SK-N-SH (cell line): ENCODE results near the gene ACTR1A.
A peak's percentile ranks its signal among the peaks of the same experiment; 100 is the strongest.

ENCODE experiments used
- ELF1 ChIP-seq: IDR thresholded peaks from 2 replicates; pipeline ENCODE4 v1.4.0; 2012
- JUND ChIP-seq: IDR thresholded peaks from 2 replicates; pipeline ENCODE4 v1.4.0; 2012
- MEF2A ChIP-seq: IDR thresholded peaks from 2 replicates; pipeline ENCODE4 v1.4.0; 2012; ENCODE audit warnings: low read depth, borderline replicate concordance
- TAF1 ChIP-seq: IDR thresholded peaks from 2 replicates; pipeline ENCODE4 v1.6.1; 2012; ENCODE audit warnings: low read depth, mild to moderate bottlenecking, low read length, moderate library complexity, borderline replicate concordance
- TCF12 ChIP-seq: IDR thresholded peaks from 2 replicates; pipeline ENCODE4 v1.4.0; 2012
- TF ChIP-seq, protein P1 (sequence below): fragments of 200-600 bp; sonication (generic); IDR thresholded peaks from 2 replicates; pipeline ENCODE4 v1.6.1; 2017; ENCODE audit warnings: antibody characterized with exemption, mild to moderate bottlenecking, moderate library complexity
- TF ChIP-seq, protein P2 (sequence below): IDR thresholded peaks from 2 replicates; pipeline ENCODE4 v1.4.0; 2012; ENCODE audit warnings: low read depth

DNA sequence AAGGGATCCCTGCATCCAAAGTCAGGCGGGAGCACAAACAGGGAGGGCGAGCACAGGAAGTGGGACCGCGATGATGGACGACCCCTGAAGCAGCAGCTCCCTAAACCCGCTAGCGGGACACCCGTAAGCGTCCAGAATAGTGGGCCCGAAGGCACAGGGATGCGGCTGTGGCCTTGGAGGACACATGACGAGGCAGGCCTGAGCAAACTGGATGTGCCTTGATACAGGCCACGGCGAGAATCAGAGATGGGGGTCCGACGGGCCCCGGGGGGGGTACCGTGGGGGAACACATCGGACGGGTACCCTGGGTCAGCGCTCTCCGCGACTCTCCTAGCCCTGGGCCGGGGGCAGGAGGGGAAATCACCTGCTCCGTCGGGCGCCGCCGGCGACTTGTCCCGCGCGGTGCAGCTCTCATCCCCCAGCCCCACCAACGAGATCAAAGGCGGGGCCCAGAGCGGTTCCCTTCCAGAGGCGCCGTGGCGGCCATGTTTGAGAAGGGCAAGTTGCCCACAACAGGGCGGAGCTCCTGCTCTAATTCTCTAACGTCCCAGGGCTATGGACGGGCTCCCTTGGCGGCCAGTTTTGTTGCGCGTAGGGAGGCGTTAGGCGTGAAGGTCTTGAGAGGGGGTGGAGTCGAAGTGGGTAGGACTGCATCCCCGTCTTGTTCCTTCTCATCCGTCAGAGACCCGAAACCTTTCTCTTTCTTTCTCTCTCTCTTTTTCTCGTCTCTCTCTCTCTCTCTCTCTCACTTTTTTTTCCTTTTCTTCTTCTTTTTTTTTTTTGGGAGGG is 70.2 kb downstream of the ACTR1A start, which contains the start of gene CUEDC2:
- TF ChIP-seq, protein P1, sequence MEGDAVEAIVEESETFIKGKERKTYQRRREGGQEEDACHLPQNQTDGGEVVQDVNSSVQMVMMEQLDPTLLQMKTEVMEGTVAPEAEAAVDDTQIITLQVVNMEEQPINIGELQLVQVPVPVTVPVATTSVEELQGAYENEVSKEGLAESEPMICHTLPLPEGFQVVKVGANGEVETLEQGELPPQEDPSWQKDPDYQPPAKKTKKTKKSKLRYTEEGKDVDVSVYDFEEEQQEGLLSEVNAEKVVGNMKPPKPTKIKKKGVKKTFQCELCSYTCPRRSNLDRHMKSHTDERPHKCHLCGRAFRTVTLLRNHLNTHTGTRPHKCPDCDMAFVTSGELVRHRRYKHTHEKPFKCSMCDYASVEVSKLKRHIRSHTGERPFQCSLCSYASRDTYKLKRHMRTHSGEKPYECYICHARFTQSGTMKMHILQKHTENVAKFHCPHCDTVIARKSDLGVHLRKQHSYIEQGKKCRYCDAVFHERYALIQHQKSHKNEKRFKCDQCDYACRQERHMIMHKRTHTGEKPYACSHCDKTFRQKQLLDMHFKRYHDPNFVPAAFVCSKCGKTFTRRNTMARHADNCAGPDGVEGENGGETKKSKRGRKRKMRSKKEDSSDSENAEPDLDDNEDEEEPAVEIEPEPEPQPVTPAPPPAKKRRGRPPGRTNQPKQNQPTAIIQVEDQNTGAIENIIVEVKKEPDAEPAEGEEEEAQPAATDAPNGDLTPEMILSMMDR = no peak
- TF ChIP-seq MEF2A (no peak), JUND (no peak), TAF1 (peak; percentile 81), TCF12 (0 out of 2 replicates have a peak, but pooled peaks have one; percentile 7), ELF1 (peak; percentile 73; the same call in 1 of the 2 replicates)
- TF ChIP-seq, protein P2, sequence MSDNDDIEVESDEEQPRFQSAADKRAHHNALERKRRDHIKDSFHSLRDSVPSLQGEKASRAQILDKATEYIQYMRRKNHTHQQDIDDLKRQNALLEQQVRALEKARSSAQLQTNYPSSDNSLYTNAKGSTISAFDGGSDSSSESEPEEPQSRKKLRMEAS = peak; percentile 84
